SK-N-SH (cell line): ENCODE data around the gene MALRD1.

ENCODE experiments used
- ELF1 ChIP-seq: IDR thresholded peaks from 2 replicates; pipeline ENCODE4 v1.4.0; 2012
- EZH2phosphoT487 ChIP-seq: fragments of 200-600 bp; sonication (generic); IDR thresholded peaks from 2 replicates; pipeline ENCODE4 v1.6.1; 2017; ENCODE audit warnings: low read depth, mixed run types, mild to moderate bottlenecking, antibody characterized with exemption, moderate library complexity, borderline replicate concordance
- GABPA ChIP-seq: IDR thresholded peaks from 2 replicates; pipeline ENCODE4 v1.4.0; 2012; ENCODE audit warnings: low read depth, mild to moderate bottlenecking
- MXI1 ChIP-seq: IDR thresholded peaks from 2 replicates; pipeline ENCODE4 v1.6.1; 2012; ENCODE audit warnings: mild to moderate bottlenecking, low read depth, low read length, improper control_type of control experiment
- RFX5 ChIP-seq: IDR thresholded peaks from 2 replicates; pipeline ENCODE4 v1.6.1; 2012; ENCODE audit warnings: mild to moderate bottlenecking, improper control_type of control experiment, low read length
- SIN3A ChIP-seq: IDR thresholded peaks from 2 replicates; pipeline ENCODE4 v1.6.1; 2012; ENCODE audit warnings: low read depth, mild to moderate bottlenecking, low read length, moderate library complexity, borderline replicate concordance
- TCF12 ChIP-seq: IDR thresholded peaks from 2 replicates; pipeline ENCODE4 v1.4.0; 2012
- TF ChIP-seq, protein P1 (sequence below): fragments of 200-600 bp; sonication (generic); IDR thresholded peaks from 2 replicates; pipeline ENCODE4 v1.6.1; 2017; ENCODE audit warnings: antibody characterized with exemption, mild to moderate bottlenecking, moderate library complexity

DNA sequence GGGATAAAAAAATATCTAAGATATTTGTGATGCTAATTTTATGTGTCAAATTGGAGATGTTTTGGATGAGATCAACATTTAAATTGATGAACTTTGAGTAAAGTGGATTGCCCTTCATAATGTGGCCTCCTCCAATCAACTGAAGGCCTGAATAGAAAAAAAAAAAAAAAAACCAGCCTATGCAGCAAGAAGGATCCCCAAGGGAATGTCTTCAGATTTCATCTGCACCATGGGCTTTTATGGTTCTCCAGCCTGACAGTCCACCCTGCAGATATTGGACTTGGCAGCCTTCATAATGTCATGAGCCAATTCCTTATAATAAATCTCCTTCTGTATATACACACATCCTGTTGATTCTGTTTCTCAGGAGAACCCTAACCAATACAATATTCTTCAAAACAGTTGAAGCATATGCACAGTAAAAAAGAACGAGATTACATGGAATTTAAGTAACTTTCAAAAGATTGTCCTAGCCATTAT, 450.7 kb downstream of the MALRD1 start:
- TF ChIP-seq, protein P1, sequence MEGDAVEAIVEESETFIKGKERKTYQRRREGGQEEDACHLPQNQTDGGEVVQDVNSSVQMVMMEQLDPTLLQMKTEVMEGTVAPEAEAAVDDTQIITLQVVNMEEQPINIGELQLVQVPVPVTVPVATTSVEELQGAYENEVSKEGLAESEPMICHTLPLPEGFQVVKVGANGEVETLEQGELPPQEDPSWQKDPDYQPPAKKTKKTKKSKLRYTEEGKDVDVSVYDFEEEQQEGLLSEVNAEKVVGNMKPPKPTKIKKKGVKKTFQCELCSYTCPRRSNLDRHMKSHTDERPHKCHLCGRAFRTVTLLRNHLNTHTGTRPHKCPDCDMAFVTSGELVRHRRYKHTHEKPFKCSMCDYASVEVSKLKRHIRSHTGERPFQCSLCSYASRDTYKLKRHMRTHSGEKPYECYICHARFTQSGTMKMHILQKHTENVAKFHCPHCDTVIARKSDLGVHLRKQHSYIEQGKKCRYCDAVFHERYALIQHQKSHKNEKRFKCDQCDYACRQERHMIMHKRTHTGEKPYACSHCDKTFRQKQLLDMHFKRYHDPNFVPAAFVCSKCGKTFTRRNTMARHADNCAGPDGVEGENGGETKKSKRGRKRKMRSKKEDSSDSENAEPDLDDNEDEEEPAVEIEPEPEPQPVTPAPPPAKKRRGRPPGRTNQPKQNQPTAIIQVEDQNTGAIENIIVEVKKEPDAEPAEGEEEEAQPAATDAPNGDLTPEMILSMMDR = no peak
- TF ChIP-seq RFX5 = no peak
- no peak for TF ChIP-seq TCF12
- TF ChIP-seq MXI1 = no peak
- no peak for TF ChIP-seq EZH2phosphoT487
- no peak for TF ChIP-seq ELF1
- no peak for TF ChIP-seq GABPA
- no peak for TF ChIP-seq SIN3A
